ENCODE data around the gene SHROOM4. TPM values are rescaled to one million over a fixed set of nuclear protein-coding genes. Genes with fewer than 3 reads are reported as not detected.

The SHROOM4 gene
- total RNA-seq, 4 donors from 2014 or later = 2.2 to 6.0 (median 4.1) TPM

- intact Hi-C loops (cut with DNase I; ENCODE audit: low total_unique reads) = no loop called here
- 66 to 94% methylated on average over 3 of the region's 3 CpGs for WGBS, 2 donors
- TF ChIP-seq CTCF (IDR thresholded peaks at IDR 0.05) (no peak), POLR2A (IDR thresholded peaks at IDR 0.05) (no peak)
- no peak overlapping the region for H3K4me3 ChIP-seq (ENCODE audit: low read depth, poor library complexity, severe bottlenecking)
- no peak for DNase-seq (ENCODE audit: low spot score in 2 of 2)
Measured at GRCh38 chrX:50765986-50766385, 48.0 kb downstream of the SHROOM4 start.

- no peak for DNase-seq (ENCODE audit: low spot score in 2 of 2)
- H3K4me3 ChIP-seq (ENCODE audit: low read depth, poor library complexity, severe bottlenecking) = no peak overlapping the region
- intact Hi-C loops (cut with DNase I; ENCODE audit: low total_unique reads) = loop anchor here (5.0 kb wide), 1 partner anchor 55 kb away; no protein-coding TSS in a partner anchor
- WGBS, 2 donors = 81 to 88% methylated on average over 2 of the region's 2 CpGs
- TF ChIP-seq POLR2A (IDR thresholded peaks at IDR 0.05) (no peak), CTCF (IDR thresholded peaks at IDR 0.05) (no peak)
Measured at GRCh38 chrX:50762578-50762977, 51.4 kb downstream of the SHROOM4 start.

GRCh38 chrX:50756276-50756675 lies 57.7 kb downstream of the SHROOM4 start:
- TF ChIP-seq CTCF (IDR thresholded peaks at IDR 0.05) (no peak), POLR2A (IDR thresholded peaks at IDR 0.05) (no peak)
- intact Hi-C loops (cut with DNase I; ENCODE audit: low total_unique reads) = no loop called here

GRCh38 chrX:50751091-50751490 lies 62.9 kb downstream of the SHROOM4 start:
- no peak overlapping the region for H3K4me3 ChIP-seq (ENCODE audit: low read depth, poor library complexity, severe bottlenecking)
- 49 to 63% methylated on average over 2 of the region's 2 CpGs for WGBS, 2 donors
- TF ChIP-seq POLR2A (IDR thresholded peaks at IDR 0.05) (no peak), CTCF (IDR thresholded peaks at IDR 0.05) (no peak)
- intact Hi-C loops (cut with DNase I; ENCODE audit: low total_unique reads) = no loop called here
- DNase-seq (ENCODE audit: low spot score in 2 of 2) = no peak

More at GRCh38 chrX:50756276-50756675, 57.7 kb downstream of the SHROOM4 start:
- DNase-seq (ENCODE audit: low spot score in 2 of 2) = no peak
- no peak overlapping the region for H3K4me3 ChIP-seq (ENCODE audit: low read depth, poor library complexity, severe bottlenecking)
- WGBS, 2 donors = 82 to 92% methylated on average over 3 of the region's 3 CpGs

GRCh38 chrX:50747471-50747900 lies 66.5 kb downstream of the SHROOM4 start:
- intact Hi-C loops (cut with DNase I; ENCODE audit: low total_unique reads) = loop anchor here (10.0 kb wide), 1 partner anchor 237 kb away; no protein-coding TSS in a partner anchor
- WGBS, 2 donors = 41 to 71% methylated on average over 1 of the region's 1 CpG
- DNase-seq (ENCODE audit: low spot score in 2 of 2) = no peak
- TF ChIP-seq CTCF (IDR thresholded peaks at IDR 0.05) (no peak), POLR2A (IDR thresholded peaks at IDR 0.05) (no peak)
- H3K4me3 ChIP-seq (ENCODE audit: low read depth, poor library complexity, severe bottlenecking) = no peak overlapping the region

GRCh38 chrX:50736656-50737055 lies 77.3 kb downstream of the SHROOM4 start:
- 85 to 93% methylated on average over 2 of the region's 2 CpGs for WGBS, 2 donors
- no peak overlapping the region for H3K4me3 ChIP-seq (ENCODE audit: low read depth, poor library complexity, severe bottlenecking)
- DNase-seq (ENCODE audit: low spot score in 2 of 2) = no peak
- intact Hi-C loops (cut with DNase I; ENCODE audit: low total_unique reads) = no loop called here
- TF ChIP-seq POLR2A (IDR thresholded peaks at IDR 0.05) = no peak
- TF ChIP-seq CTCF (IDR thresholded peaks at IDR 0.05) = no peak

All from lower leg skin (tissue), 4 donors.